ENCODE measurements around the gene GAB3. TPM values are rescaled to one million over a fixed set of nuclear protein-coding genes. Genes with fewer than 3 reads are reported as not detected.

The GAB3 gene
- total and polyA plus RNA-seq, 2 experiments from 2014 or later = 0.89 to 1.8 TPM

DNA sequence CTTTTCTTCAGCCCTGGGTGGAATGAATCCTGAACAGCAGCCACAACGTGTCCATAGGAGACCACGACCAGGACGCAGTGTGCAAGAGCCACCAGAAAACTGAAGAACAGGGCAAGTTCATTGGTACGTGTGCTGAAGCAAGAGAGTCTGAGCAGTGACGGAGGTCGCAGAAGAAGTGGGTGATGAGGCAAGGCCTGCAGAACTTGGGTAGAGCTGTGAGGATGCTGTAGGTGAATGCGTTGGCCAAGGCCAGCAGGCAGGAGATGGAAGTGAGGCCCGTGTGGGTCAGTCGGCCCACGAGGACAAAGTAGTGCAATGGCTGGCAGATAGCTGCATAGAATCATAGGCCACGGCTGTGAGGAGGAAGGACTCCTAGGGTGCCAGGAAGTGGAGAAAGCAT, 91.9 kb downstream of the GAB3 start (continued):
- no peak for TF ChIP-seq ETS1 (IDR thresholded peaks at IDR 0.05)

GRCh38 chrX:154658187-154658586, 92.7 kb downstream of the GAB3 start:
- TF ChIP-seq POLR2AphosphoS5 (IDR thresholded peaks at IDR 0.05; ENCODE audit: low read depth) (no peak), STAT1 (IDR thresholded peaks at IDR 0.05; ENCODE audit: unreplicated experiment) (no peak), CREB1 (CRISPR knock-in tag; IDR thresholded peaks at IDR 0.05; ENCODE audit: low read depth) (no peak), NANOG (IDR thresholded peaks at IDR 0.05; ENCODE audit: borderline replicate concordance) (no peak), ZNF462 (CRISPR knock-in tag; IDR thresholded peaks at IDR 0.05) (no peak), EZH2 (IDR thresholded peaks at IDR 0.05; ENCODE audit: low read depth, unreplicated experiment) (no peak), EZH2phosphoT487 (IDR thresholded peaks at IDR 0.05; ENCODE audit: unreplicated experiment) (no peak)
- H4K20me1 ChIP-seq (replicated peaks; ENCODE audit: insufficient read depth) = no peaks in the 10 kb centered on the region
- Mint-ChIP-seq H3K4me3 (no peak overlapping the region), H3K4me1 (no peaks in the 10 kb centered on the region), H3K36me3 (ENCODE audit: low read depth) (peaks cover 3% of the 10 kb centered on the region; the same call in 1 of the 3 replicates), H3K27me3 (ENCODE audit: insufficient read depth, low read depth, poor library complexity) (peaks cover 1% of the 10 kb centered on the region), H3K9me3 (peaks cover 8% of the 10 kb centered on the region; the same call in 2 of the 3 replicates), H3K27ac (no peak overlapping the region)
- H3K27ac ChIP-seq (ENCODE audit: low read depth) = no peak overlapping the region
- no peak overlapping the region for H3K4me2 ChIP-seq
- no peak for ATAC-seq
- H3K27me3 ChIP-seq (ENCODE audit: insufficient read depth) = no peaks in the 10 kb centered on the region
- H3K79me2 ChIP-seq (replicated peaks; ENCODE audit: insufficient read depth) = no peaks in the 10 kb centered on the region
- no peaks in the 10 kb centered on the region for H3K36me3 ChIP-seq (ENCODE audit: insufficient read depth)
- no peak overlapping the region for H2AFZ ChIP-seq
- no peak for DNase-seq (ENCODE audit: low spot score)
- no peaks in the 10 kb centered on the region for H3K9me2 ChIP-seq (ENCODE audit: insufficient read depth)
- H3F3A ChIP-seq (replicated peaks; ENCODE audit: low read depth) = no peaks in the 10 kb centered on the region
- H3K4me3 ChIP-seq = no peak overlapping the region
- no peaks in the 10 kb centered on the region for H3K4me1 ChIP-seq (ENCODE audit: insufficient read depth)
